Nephron (organoid): ENCODE data around the gene TBR1.

Experiments used
- H3K27ac Mint-ChIP-seq, 3 experiments: 2 replicates each; pipeline ENCODE4 v1.8.0; 2020; ENCODE audit warnings: mixed read lengths in 3 of 3, mild to moderate bottlenecking in 2 of 3, moderate library complexity in 1 of 3
- H3K27me3 Mint-ChIP-seq: 2 replicates; pipeline ENCODE4 v1.8.0; 2021; ENCODE audit warnings: low read depth, mild to moderate bottlenecking, moderate library complexity, mixed read lengths
- H3K36me3 Mint-ChIP-seq: 2 replicates; pipeline ENCODE4 v1.8.0; 2020; ENCODE audit warnings: low read depth, mixed read lengths
- H3K4me1 Mint-ChIP-seq: 2 replicates; pipeline ENCODE4 v1.8.0; 2020; ENCODE audit warnings: mixed read lengths
- H3K4me3 Mint-ChIP-seq, 3 experiments: 2 replicates each; pipeline ENCODE4 v1.8.0; 2020; ENCODE audit warnings: mild to moderate bottlenecking in 3 of 3, mixed read lengths in 3 of 3, moderate library complexity in 2 of 3
- H3K9me3 Mint-ChIP-seq: 2 replicates; pipeline ENCODE4 v1.8.0; 2020; ENCODE audit warnings: mixed read lengths
- CTCF ChIP-seq, 3 experiments: fragments of 200-600 bp; sonication (generic); IDR thresholded peaks; one replicate each; pipeline ENCODE4 v1.5.0; 2021; ENCODE audit warnings: antibody characterized with exemption in 3 of 3; ENCODE audit not compliant: unreplicated experiment in 3 of 3

The TBR1 gene

GRCh38 chr2:161374446-161374845 lies 41.7 kb upstream of the TBR1 start:
- Mint-ChIP-seq H3K36me3 (peaks cover 19% of the 10 kb centered on the region), H3K9me3 (no peaks in the 10 kb centered on the region), H3K4me1 (no peaks in the 10 kb centered on the region), H3K27ac (no peak overlapping the region), H3K27me3 (no peaks in the 10 kb centered on the region), H3K4me3 (no peak overlapping the region)
- no peak for TF ChIP-seq CTCF (IDR thresholded peaks at IDR 0.05; ENCODE audit: unreplicated experiment in 3 of 3)

DNA sequence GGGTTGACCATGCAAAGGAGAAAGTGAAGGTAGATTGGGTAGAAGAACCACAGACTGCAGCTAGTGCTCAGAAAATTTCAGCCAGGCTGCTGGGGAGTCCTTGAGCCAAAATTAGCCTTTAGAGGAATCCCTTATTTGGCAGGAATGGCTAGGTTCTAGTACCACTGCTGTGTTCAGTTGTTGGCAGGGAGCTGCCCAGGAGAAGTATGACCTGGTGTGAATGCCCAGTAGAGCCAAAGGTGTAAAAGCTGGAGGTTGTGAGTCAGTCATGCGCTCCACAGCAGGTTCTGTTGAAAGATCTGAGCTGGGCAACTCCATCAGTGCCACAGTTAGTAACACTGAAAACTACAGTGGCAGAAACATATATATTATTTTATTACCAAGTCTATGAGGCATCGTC lies 36.4 kb upstream of the TBR1 start:
- peaks cover 3% of the 10 kb centered on the region for H3K36me3 Mint-ChIP-seq
- H3K9me3 Mint-ChIP-seq = no peaks in the 10 kb centered on the region
- H3K4me3 Mint-ChIP-seq = no peak overlapping the region
- H3K27me3 Mint-ChIP-seq = no peaks in the 10 kb centered on the region
- no peak for TF ChIP-seq CTCF (IDR thresholded peaks at IDR 0.05; ENCODE audit: unreplicated experiment in 3 of 3)
- H3K27ac Mint-ChIP-seq = no peak overlapping the region
- no peaks in the 10 kb centered on the region for H3K4me1 Mint-ChIP-seq

GRCh38 chr2:161381546-161381945 lies 34.6 kb upstream of the TBR1 start:
- no peaks in the 10 kb centered on the region for H3K9me3 Mint-ChIP-seq

GRCh38 chr2:161382747-161383146 lies 33.4 kb upstream of the TBR1 start:
- Mint-ChIP-seq H3K4me3 (no peak overlapping the region), H3K27ac (no peak overlapping the region), H3K36me3 (no peaks in the 10 kb centered on the region), H3K27me3 (no peaks in the 10 kb centered on the region), H3K4me1 (no peaks in the 10 kb centered on the region), H3K9me3 (no peaks in the 10 kb centered on the region)
- no peak for TF ChIP-seq CTCF (IDR thresholded peaks at IDR 0.05; ENCODE audit: unreplicated experiment in 3 of 3)

More at GRCh38 chr2:161381546-161381945, 34.6 kb upstream of the TBR1 start:
- Mint-ChIP-seq H3K27ac (no peak overlapping the region), H3K27me3 (no peaks in the 10 kb centered on the region), H3K4me1 (no peaks in the 10 kb centered on the region), H3K36me3 (peaks cover under 1% of the 10 kb centered on the region), H3K4me3 (no peak overlapping the region)
- no peak for TF ChIP-seq CTCF (IDR thresholded peaks at IDR 0.05; ENCODE audit: unreplicated experiment in 3 of 3)

GRCh38 chr2:161384864-161385263 lies 31.2 kb upstream of the TBR1 start:
- Mint-ChIP-seq H3K27ac (no peak overlapping the region), H3K4me3 (no peak overlapping the region), H3K9me3 (no peaks in the 10 kb centered on the region), H3K27me3 (no peaks in the 10 kb centered on the region), H3K36me3 (peaks cover 3% of the 10 kb centered on the region), H3K4me1 (no peaks in the 10 kb centered on the region)
- no peak for TF ChIP-seq CTCF (IDR thresholded peaks at IDR 0.05; ENCODE audit: unreplicated experiment in 3 of 3)

GRCh38 chr2:161386228-161386824 lies 29.8 kb upstream of the TBR1 start:
- Mint-ChIP-seq H3K9me3 (no peaks in the 10 kb centered on the region), H3K27ac (no peak overlapping the region), H3K27me3 (no peaks in the 10 kb centered on the region), H3K4me1 (no peaks in the 10 kb centered on the region), H3K36me3 (peaks cover 3% of the 10 kb centered on the region), H3K4me3 (no peak overlapping the region)
- TF ChIP-seq CTCF (IDR thresholded peaks at IDR 0.05; ENCODE audit: unreplicated experiment in 3 of 3) = no peak
